Ectodermal cell (in vitro differentiated cells): ENCODE data around the gene CBX2.

Experiments used
- H3K27ac ChIP-seq: 2 replicates; pipeline ENCODE4 v1.7.0; 2013; ENCODE audit warnings: mild to moderate bottlenecking, low read depth, low read length; ENCODE audit not compliant: insufficient read depth, poor library complexity, severe bottlenecking
- H3K27me3 ChIP-seq: 2 replicates; pipeline ENCODE4 v1.7.0; 2013; ENCODE audit warnings: mild to moderate bottlenecking, low read length; ENCODE audit not compliant: insufficient read depth, control insufficient read depth, poor library complexity, severe bottlenecking
- H3K36me3 ChIP-seq: one replicate; pipeline ENCODE4 v1.7.0; 2013; ENCODE audit warnings: low read length; ENCODE audit not compliant: control insufficient read depth, insufficient read depth
- H3K4me1 ChIP-seq: one replicate; pipeline ENCODE4 v1.7.0; 2013; ENCODE audit warnings: low read length; ENCODE audit not compliant: control insufficient read depth, insufficient read depth
- H3K4me3 ChIP-seq: 2 replicates; pipeline ENCODE4 v1.7.0; 2013; ENCODE audit warnings: low read depth, low read length, control low read depth; ENCODE audit not compliant: insufficient read depth
- H3K9me3 ChIP-seq: 2 replicates; pipeline ENCODE4 v1.7.0; 2013; ENCODE audit warnings: mild to moderate bottlenecking, low read length, moderate library complexity; ENCODE audit not compliant: control insufficient read depth
- WGBS, 2 experiments: methylation state at CpG; one replicate each; pipeline ENCODE4 v1.1.7; 2013; ENCODE audit warnings: missing lambda C conversion rate in 2 of 2; 5-methylcytosine and 5-hydroxymethylcytosine counted together

Gene CBX2

DNA sequence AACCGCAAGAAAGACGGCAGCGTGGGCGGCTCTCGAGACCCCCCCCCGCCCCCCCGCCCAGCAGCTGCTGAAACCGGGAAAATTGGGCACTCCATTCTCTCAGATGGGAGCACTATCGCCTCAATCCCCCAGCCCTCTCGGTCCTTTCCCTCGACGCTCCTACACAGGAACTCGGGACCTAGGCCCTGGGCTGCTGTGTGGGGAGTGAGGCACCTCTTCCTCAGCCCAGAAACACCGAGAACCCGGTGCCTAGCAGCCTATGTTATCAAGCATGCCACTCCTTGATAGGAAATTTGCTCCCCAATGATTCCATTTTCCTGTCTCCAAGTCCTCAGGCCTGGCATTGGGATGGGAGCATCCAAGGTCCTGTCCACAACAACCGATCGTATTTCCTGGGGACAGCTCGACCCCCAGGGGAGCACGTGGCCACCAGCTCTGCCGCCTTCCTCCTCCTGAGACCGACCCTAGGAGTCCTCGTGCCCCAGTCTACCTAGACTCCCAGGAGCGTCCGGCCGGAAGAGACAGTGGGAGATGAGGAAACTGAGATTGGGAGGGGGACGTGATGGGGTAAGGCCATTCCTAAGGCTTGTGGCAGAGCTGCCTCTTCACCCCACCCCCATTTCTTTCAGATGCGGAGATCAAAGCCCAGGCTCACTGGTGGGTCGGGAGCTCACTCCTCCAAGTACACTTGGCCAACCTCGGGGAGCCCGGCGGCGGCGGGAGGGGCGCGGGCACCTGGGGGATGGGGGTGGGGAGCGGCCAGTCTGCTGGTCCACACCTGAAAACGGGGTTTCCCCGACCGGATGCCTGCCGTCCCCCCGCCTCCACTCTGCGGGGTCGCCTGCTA is 36.4 kb downstream of the CBX2 start:
- Histone ChIP-seq H3K9me3 (no peaks in the 10 kb centered on the region), H3K36me3 (no peaks in the 10 kb centered on the region), H3K4me1 (peaks cover 25% of the 10 kb centered on the region), H3K4me3 (no peak overlapping the region), H3K27ac (no peak overlapping the region), H3K27me3 (peaks cover 96% of the 10 kb centered on the region)
- 3 to 4% methylated on average over 43 of the region's 43 CpGs for WGBS, 2 experiments

DNA sequence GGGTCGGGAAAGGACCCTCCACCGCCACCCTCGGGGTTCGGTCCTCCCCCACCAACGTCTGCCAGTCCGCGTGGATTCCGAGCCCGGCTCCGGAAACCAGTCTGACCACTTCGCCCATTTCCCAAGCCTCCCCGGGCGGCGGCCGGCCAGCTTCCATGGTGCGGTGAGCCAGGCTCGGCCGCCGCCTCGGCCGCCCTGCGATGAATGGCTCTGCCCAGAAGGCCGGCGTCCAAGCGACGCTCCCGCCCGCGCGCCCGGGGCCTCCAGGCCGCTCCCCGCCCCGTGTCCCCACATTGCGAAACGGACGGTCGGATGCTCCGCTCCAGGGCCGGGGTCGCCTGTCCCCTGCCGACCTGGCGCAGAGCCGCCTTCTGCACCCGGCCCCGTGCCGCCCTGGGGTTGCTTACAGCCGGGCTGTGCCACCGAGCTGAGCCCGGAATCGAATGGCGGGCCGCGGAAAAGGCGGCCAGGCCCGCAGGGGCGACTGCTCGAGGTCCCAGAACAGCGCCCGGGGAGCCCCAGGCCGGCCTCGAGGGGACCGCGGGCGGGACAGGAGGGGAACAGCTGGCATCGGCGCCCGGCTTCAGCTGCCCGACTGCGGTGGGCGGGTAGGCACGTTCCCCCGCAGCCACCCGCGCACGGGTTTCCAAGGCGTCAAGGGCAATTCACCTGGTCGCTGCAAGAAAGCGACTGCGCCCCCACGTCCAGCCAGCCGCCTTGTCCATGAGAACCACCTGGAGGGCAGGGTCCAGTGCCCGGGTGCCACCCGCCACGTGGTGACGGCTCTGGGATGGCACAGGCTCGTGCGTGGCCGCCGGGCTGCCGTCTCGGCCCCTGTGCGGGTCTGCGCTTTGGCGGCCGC is 37.3 kb downstream of the CBX2 start:
- H3K27ac ChIP-seq, result no peak overlapping the region
- peaks cover 97% of the 10 kb centered on the region for H3K27me3 ChIP-seq
- WGBS, 2 experiments, result 3% methylated on average over 96 of the region's 96 CpGs
- H3K36me3 ChIP-seq, result no peaks in the 10 kb centered on the region
- no peak overlapping the region for H3K4me3 ChIP-seq
- no peaks in the 10 kb centered on the region for H3K9me3 ChIP-seq
- H3K4me1 ChIP-seq, result peaks cover 22% of the 10 kb centered on the region

DNA sequence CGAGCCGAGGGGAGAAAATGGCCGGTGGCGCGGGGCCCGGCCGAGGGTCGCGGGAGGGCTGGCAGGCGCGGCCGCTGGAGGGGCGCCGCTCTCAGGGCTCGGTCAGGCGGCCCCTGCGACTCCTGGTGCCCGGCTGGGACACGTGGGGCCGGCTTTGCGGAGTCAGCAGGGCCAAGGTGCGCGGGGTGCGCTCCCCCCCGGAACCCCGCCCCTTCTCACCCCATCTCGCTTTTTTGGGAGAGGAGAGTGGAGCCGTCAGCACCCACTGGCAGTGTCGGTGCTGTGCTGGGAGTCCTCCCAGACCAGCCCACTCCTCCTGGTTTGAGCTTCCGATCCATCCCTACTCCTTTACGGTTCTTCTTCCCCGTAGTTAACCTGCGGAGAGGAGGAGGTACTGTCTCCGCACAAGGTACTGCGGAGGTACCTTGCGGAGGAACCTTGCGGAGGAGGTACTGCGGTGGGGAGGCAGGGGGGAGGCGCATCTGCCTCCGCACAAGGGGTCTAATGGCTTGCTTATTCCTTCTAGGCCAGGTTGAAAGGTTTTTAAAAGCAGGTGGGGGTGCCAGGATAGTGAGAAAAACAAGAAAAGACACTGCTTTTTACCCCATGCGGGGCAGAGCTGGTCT is 38.0 kb downstream of the CBX2 start:
- no peaks in the 10 kb centered on the region for H3K36me3 ChIP-seq
- peaks cover 97% of the 10 kb centered on the region for H3K27me3 ChIP-seq
- no peak overlapping the region for H3K27ac ChIP-seq
- H3K4me1 ChIP-seq, result peaks cover 22% of the 10 kb centered on the region
- no peaks in the 10 kb centered on the region for H3K9me3 ChIP-seq
- 5 to 6% methylated on average over 41 of the region's 41 CpGs for WGBS, 2 experiments
- H3K4me3 ChIP-seq, result no peak overlapping the region

DNA sequence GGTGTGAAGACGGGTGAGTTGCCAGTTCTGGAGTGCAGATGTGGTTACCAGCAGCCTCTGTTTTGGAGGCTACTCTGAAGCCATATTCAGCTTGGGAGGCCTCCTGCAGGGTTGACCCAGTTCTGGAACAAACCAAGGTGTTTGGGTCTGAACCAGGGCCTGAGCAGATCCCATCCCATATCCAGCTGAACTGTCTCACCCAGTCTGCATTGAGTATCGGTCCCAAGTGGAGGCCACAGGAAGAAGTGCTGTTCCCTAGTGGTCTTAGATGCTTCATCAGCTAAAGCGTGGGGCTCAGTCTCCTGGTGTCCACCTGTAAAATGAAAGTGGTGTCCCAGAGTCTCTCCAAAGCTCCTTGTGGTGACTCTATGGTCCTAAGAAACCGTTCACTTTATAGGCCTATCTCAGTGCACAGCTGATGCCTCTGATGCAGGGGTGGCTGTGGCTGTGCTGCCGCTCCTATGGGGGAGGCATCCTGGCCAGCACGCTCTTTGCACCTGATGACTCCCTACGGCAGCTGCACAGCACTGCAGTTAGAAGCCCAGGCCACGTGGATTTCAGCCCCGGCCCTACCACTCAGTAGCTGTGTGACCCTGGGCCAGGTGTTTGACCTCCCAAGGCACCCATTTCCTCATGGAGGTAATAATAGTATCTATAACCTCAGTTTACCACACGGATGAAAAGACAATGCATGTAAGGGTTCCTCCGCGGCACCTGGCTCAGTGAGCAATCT is 40.2 kb downstream of the CBX2 start:
- WGBS, 2 experiments, result 86 to 88% methylated on average over 12 of the region's 12 CpGs
- Histone ChIP-seq H3K27me3 (peaks cover 93% of the 10 kb centered on the region), H3K4me3 (no peak overlapping the region), H3K4me1 (peaks cover 8% of the 10 kb centered on the region), H3K9me3 (no peaks in the 10 kb centered on the region), H3K27ac (no peak overlapping the region), H3K36me3 (no peaks in the 10 kb centered on the region)

DNA sequence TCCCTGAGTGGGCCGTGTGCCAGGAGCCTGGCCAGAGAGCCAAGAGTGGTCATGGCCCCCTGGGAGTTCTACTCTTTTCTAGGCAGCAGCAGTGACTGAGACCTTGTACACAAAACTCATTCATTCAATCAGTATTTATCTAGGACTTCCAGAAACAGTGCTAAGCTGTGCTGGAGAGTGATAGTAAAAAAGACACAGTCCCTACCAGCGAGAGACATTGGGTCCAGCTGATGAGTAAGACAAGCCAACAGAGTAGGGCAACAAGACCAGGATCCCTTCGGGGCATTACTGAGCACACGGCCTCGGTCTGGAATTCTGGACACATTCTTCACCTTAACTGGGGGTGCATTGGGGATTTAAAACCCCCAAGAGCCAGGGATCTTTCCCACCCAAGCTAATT is 41.1 kb downstream of the CBX2 start:
- no peak overlapping the region for H3K4me3 ChIP-seq
- 86 to 88% methylated on average over 5 of the region's 5 CpGs for whole genome bisulfite sequencing, 2 experiments
- H3K9me3 ChIP-seq, result no peaks in the 10 kb centered on the region
- H3K4me1 ChIP-seq, result peaks cover 8% of the 10 kb centered on the region
- peaks cover 87% of the 10 kb centered on the region for H3K27me3 ChIP-seq
- no peaks in the 10 kb centered on the region for H3K36me3 ChIP-seq
- H3K27ac ChIP-seq, result no peak overlapping the region

DNA sequence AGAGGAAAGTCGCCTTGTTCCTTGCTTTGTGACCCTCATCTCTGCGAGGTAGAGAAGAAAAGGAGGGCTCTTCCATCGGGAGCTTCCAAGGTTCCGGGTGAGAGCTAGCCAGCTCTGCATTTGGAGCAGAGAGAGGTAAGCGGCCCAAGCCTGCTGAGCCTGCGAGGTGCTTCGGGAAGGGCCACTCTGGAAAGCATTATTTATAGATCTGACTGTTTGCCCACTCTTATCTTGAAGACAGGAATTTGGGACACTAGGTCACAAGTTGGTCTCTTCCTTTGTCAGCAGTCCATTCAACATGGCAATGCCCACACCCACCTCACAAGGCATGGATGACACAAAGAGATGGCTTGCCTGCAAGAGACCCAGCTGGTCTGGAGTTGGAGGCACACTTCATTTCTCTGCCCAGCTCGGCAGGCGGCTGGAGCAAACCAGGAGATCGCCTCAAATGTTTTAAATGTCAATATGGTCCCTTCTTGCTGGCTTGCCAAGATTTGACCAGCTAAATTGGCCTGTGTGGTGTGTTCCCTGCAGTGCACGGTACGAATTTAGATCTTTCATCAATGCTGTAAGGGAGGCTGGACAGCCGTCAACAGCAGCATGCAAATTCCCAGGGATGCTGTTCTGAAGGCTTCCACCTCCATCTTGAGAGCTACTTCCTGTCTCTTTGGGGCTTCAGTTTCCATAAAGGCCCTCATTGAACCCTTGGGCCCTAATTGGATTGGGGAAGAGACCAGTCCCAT is 41.8 kb downstream of the CBX2 start:
- Histone ChIP-seq H3K36me3 (no peaks in the 10 kb centered on the region), H3K27me3 (peaks cover 81% of the 10 kb centered on the region), H3K27ac (no peak overlapping the region), H3K4me3 (no peak overlapping the region), H3K4me1 (peaks cover 3% of the 10 kb centered on the region), H3K9me3 (no peaks in the 10 kb centered on the region)
- WGBS, 2 experiments, result 87 to 88% methylated on average over 13 of the region's 13 CpGs

DNA sequence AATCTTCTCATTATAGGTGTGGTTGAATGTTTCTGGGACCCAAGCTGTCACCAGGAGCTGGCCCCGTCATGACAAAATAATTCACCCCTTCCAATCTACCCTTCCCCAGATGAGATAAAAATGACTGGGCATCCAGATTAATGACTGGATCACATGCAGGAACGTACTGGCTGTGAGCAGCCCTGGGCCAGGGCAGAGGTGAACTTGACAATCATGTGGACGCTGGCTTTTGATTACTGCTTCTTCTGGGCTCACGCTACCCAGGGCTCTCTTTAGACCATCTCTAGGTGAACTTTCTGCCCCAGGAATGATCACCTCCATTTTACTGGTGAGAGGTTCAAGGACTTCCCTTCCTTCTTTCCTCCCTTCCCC is 43.0 kb downstream of the CBX2 start:
- Histone ChIP-seq H3K27ac (no peak overlapping the region), H3K4me1 (no peaks in the 10 kb centered on the region), H3K4me3 (no peak overlapping the region), H3K27me3 (peaks cover 76% of the 10 kb centered on the region), H3K9me3 (no peaks in the 10 kb centered on the region), H3K36me3 (no peaks in the 10 kb centered on the region)
- WGBS, 2 experiments, result 89 to 90% methylated on average over 4 of the region's 4 CpGs

DNA sequence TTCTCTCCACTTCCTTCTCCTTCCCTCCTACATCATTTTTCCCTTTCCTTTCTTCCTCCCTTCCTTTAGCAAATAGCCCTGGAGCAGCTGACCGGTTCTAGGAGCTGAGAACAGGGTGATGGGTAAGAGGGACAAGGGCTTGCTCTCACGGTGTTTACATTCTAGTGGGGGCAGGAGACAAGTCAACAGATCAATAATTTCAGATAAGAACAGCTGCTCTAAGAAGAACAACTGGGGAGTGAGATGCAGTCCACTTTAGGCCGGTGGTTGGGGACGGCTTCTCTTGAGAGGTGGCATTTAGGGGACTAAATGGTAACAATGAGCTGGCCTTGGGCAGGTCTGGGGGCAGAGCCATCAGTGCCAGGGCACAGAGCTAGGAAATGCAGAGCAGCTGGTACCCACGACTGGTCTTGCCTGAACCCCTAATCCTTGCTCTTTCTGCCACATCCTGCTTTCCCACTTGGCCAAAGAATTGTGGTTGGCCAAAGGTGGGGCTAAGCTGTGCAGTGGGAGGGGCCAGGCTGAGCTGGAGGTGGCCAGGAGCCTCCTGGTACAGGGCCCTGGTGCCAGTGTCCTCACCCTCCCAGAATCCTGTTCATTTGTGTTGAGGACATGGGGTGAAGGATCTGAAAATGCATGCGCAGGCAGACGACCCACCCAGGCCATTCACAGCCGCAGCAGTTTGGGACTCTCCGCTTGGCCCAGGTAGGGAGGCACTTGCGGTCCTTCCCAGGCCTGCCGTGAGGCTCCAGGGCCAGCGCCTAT is 43.6 kb downstream of the CBX2 start:
- H3K27me3 ChIP-seq, result peaks cover 76% of the 10 kb centered on the region
- no peaks in the 10 kb centered on the region for H3K36me3 ChIP-seq
- no peak overlapping the region for H3K4me3 ChIP-seq
- no peaks in the 10 kb centered on the region for H3K4me1 ChIP-seq
- 89 to 90% methylated on average over 12 of the region's 12 CpGs for WGBS, 2 experiments
- H3K9me3 ChIP-seq, result no peaks in the 10 kb centered on the region
- H3K27ac ChIP-seq, result no peak overlapping the region

DNA sequence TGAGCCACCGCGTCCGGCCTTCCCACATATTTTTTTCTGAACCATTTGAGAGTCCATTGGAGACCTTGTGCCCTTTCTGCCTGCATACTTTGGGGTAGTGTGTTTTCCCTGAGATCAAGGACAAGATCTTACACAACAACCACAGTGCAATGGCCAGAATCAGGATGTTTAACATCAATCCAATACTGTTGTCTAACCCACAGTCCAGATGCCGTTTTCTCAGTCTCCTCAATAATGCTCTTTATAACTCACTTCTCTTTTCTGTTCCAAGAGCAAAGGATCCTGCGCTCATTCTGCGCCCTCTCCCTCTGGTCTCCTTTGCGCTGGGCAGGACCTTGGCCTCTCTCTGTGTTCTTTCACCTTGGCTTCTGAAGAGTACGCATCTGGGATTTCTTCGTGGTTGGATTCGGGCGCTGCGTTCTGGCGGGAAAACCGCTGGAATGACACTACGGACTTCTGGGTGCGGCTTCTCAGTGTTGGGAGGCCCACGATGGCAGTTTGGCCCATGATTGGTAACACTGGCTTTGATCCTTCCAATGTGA is 44.7 kb downstream of the CBX2 start:
- H3K27me3 ChIP-seq, result peaks cover 68% of the 10 kb centered on the region
- no peak overlapping the region for H3K4me3 ChIP-seq
- no peak overlapping the region for H3K27ac ChIP-seq
- no peaks in the 10 kb centered on the region for H3K9me3 ChIP-seq
- H3K36me3 ChIP-seq, result no peaks in the 10 kb centered on the region
- WGBS, 2 experiments, result 94 to 96% methylated on average over 17 of the region's 17 CpGs
- no peaks in the 10 kb centered on the region for H3K4me1 ChIP-seq
